HG03460 (cell line): Measurements from ENCODE around the gene NCAM1.

Source experiments
- ATAC-seq: cut with Tn5 transposase; IDR thresholded peaks from one replicate; pipeline ENCODE4 v1.9.1; 2021; ENCODE audit not compliant: unreplicated experiment

NCAM1 gene

DNA sequence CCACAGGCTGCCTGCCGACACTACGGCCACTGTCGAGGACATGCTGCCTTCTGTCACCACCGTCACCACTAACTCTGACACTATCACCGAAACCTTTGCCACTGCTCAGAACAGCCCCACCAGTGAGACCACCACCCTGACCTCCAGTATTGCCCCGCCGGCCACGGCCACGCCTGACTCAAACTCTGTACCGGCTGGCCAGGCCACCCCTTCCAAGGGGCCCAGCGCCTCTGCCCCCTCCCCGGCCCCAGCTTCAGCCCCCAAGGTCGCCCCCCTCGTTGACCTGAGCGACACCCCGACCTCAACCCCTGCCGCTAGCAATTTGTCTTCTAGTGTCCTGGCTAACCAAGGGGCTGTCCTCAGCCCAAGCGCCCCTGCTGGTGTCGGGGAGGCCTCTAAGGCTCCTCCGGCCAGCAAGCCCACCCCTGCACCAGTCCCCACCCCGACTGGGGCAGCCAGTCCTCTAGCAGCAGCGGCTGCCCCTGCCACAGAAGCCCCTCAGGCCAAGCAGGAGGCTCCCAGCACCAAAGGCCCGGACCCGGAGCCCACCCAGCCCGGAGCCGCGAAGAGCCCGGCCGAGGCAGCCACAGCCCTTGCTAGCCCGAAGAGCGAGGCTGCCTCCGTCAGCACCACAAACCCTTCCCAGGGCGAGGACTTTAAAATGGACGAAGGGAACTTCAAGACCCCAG, 311.9 kb downstream of the NCAM1 start:
- ATAC-seq, result no peak

- ATAC-seq, result no peak
These were observed 312.5 kb downstream of the NCAM1 start for GRCh38 chr11:113273720-113274119.

DNA sequence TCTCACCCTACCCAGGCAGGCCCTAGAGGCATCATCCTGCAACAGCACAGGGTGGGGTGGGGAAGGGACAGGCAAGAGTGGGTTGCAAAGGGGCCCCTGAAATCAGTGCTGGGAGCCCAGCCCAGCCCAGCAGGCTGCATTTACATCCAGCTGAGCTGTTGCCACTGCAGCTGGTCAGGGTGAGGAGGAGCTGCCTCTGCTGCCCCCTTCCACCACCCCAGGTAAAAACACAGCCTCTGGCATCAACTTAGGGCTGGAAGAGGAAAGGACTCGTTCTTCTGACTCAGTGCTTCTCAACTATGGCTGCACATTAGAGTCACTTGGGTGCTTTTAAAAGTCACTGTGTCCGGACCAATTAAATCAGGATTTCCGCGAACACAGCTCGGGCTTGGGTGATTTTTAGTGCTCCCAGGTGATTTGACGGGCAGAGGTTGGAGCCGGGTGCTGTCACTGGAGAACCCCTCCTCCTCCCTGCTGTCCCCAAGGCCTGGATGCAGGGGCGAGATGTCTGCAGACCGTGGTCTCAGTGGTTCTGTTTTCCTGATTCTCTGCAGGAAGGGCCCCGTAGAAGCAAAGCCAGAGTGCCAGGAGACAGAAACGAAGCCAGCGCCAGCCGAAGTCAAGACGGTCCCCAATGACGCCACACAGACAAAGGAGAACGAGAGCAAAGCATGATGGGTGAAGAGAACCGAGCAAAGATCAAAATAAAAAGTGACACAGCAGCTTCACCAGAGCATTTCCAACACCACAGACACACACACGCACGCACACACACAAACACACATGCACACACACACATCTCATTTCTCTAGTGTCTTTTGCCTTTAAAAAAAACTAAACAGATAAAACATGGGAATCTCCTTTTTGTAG, 313.7 kb downstream of the NCAM1 start:
- no peak for ATAC-seq

DNA sequence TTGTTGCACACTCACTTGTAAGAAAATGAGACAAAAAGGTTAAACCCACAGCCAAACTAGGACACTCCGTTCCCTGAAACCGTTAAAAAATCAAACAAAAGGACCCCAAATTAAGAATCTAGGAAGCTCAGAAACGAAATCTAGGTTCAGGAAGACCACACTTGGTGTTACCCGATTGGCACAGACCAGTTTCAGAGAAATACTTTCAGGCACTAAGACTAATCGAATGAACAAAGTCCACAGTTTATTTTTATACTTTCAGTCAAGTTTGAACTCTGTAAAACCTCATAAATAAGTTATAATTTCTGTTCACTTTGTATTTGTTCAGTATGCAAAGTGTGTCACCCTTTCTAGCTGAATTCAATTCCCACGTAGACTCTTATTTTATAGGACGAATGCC, 314.4 kb downstream of the NCAM1 start:
- ATAC-seq, result no peak

DNA sequence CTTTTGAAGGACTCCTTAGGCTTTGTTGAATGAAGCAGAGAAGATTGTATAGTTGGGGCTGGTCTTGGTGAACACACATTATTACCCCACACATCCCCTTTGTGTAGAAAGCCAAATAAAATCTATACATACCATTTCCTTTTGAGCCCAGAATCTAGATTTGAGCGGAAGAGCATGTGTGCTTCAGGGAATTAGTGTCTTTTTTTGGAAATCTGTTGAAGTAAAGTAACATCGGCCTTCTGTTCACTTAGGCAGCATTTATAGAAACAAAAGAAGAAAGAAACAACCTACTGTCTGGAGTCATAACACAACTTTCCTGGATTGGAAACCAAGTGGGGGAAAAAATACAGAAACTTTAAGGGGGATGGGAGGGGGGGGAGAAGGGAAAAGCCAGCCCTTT, 315.2 kb downstream of the NCAM1 start:
- no peak for ATAC-seq

- no peak for ATAC-seq
These were observed 316.7 kb downstream of the NCAM1 start for GRCh38 chr11:113277907-113278306.

GRCh38 chr11:113278481-113278880, 317.3 kb downstream of the NCAM1 start:
- ATAC-seq, result no peak

DNA sequence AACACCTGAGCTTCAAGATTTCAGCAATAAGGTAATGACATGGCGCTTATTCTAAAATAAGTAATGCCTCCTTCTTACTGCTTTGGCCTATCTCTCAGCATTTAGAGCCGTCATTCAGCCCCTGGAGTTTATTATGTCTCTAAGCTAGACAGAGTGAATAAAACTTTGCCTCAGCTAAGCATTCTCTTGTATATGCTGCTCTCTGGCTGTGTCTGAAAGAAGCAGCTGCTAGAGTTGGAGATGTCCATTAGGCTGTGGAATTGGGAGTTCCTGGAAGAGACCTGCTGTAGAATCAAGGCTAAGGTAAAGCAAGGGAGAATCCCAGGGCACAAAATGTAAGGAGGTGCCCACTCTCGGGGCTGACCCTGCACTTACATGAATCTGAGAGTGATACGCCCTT, 317.7 kb downstream of the NCAM1 start:
- no peak for ATAC-seq

DNA sequence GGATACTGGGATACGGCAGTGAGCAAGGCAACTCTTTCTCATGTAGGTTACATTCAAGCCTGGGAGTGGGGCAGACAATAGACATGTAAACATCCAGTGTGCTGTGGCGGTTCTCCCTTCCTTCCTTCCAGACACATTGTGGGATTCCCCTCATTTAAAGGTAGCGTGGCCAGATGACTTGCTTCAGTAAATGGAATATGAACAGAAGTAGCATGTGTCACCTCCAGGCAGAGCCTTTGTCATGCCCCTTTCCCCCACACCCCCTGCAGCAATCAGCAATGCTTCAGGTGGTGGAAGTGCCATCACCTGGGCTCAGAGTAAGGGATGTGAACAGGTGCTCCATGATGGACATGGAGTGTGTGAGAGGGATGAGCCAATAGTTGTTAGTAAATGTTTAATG, 318.4 kb downstream of the NCAM1 start:
- ATAC-seq, result no peak

GRCh38 chr11:113281052-113281725, 320.0 kb downstream of the NCAM1 start:
- no peak for ATAC-seq

GRCh38 chr11:113282898-113283437, 321.7 kb downstream of the NCAM1 start:
- ATAC-seq, result no peak

DNA sequence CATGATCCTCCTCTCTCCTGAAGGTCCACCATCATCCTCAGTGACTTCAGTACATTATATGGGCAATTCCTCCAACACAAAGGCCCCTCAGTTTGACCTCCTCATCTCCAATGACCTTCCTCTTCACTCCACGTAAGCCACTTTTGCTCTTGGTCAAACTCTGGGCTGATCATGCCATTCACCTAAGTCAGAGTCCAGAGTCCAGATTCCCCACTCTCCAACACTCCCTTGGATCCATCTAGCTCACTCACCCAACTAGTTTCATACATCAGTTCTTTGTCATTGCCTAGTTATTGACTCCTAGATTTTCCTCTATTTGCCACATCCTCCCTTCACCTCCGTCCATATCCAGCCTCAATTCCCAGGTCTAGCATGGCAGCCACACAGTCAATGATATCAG, 322.7 kb downstream of the NCAM1 start:
- ATAC-seq, result no peak

DNA sequence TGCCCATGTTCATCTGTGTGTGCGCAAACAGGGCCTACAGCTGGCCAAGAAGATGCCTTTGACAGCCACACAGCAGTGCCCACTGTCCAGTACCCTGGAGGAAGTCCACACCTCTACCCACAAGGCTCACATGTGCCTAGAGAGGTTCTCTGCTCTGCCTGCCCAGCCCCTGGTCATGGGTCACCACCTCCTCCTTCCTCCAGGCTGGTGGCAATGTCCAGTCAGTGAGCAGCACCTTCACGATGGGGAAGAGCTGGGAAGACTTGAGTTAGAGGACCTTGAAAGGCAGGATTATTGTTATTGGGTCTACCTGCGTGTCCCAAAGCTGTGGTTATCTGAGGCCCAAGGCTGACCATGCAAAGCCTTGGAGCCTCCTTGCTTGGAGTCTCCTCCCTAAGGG, 324.8 kb downstream of the NCAM1 start:
- no peak for ATAC-seq

DNA sequence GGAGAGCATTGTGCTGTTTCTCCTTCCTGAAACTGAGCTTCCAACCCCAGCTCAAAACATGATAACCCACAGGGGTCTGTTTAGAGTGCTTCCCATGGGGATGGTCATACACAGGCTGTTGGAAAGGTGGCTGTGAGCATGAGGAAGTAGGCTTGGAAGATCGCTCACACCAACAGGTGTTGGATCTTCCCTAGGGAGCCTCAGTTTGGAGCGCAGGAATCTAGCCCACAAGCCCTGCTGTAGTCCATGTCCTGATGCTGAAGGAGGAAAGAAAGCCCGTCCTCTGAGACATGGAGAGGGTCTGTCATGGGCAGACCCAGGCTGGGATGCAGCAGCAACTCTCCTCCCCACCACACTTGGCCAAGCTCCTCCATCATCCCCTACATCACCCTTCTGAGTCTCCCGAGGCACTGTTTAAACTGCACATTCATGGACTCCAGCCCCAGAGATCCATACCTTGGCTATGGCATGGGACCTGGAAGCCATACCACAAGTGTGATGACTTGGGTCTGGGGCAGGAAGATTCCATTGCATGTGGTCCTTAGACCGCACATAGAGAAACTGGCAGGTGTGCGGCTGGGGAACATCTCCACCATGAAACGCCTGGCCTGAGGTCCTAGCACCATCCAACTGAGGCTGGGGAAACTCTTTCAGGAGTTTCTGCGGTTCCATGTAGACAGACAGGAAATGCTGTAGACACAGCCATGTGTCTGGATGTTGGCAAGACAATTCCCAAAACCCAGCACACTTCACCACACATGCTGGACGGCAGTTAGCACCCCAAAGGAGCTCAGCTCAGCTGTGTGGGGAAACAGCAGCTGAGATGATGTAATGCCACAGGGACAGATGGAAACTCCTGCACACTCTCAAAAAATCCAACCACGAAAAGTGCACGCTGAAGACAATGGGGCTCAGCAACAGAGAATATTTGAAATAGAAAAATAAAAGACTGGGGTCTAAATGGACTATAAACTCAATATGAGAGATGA, 325.6 kb downstream of the NCAM1 start:
- no peak for ATAC-seq

DNA sequence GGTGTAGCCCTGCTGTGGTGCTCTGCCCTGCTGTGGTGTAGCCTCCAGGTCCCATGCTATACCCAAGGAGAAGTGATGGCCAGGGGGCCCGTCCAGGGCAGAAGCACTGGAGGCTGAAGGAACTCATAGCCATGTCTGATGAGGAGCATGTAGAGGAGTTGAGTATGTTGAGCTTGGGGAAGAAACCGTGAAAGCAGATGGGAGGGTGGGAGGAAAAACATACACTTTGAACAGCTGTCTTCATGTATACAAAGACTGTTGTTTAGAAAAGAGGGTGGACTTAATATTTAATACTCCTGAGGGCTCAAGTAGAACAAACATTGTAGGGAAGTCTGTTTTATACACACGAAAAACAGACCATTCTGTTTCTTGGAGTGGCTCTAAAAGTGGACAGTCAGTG, 326.6 kb downstream of the NCAM1 start:
- ATAC-seq, result no peak

GRCh38 chr11:113288286-113288863, 327.2 kb downstream of the NCAM1 start:
- ATAC-seq, result no peak

DNA sequence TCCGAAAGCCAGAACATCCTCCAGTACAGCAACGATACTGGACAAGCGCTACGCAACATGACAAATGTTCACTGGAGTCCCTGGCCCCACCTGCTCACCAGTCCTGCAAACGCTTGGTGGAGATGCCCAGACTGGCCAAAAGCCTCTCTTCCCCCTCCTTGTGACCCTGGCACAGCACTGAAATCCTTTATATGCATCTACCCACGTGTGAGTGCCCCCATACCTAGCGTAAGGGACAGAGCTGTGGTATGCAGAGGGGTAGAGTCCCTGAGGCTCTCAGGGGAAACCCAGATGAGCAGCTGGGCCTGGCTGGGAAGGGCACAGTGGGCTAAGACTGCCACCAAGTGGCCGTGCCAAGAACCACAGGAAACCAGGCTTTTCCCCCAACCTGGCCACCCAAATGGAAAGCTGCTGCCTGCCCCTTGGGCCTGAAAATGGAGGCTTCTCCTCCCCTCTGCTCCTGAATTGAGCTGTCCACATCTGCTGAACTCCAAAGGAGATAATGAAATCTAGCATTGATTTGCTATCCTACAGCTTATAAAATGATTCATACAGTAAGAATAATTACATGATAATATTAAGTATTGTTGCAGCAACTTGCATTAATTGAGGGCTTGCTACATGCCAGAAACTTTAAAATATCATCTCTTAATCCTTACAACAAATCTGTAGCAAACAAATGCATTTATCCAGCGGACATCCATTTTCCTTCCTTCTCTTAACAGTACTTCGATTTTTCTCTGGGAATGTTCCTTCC, 328.4 kb downstream of the NCAM1 start:
- peak; percentile 97 for ATAC-seq

GRCh38 chr11:113293936-113294335, 332.7 kb downstream of the NCAM1 start:
- ATAC-seq, result no peak

- no peak for ATAC-seq
These were observed 334.8 kb downstream of the NCAM1 start for GRCh38 chr11:113295993-113296392.
